K562 (cell line): ENCODE results near the gene ERMARD. TPM values are rescaled to one million over a fixed set of nuclear protein-coding genes. Genes with fewer than 3 reads are reported as not detected.

Experiments used
- CBX8 ChIP-seq: fragments of 200-600 bp; sonication (generic); IDR thresholded peaks from 2 replicates; pipeline ENCODE4 v1.6.1; 2012; ENCODE audit warnings: borderline replicate concordance, mixed run types, low read depth, mild to moderate bottlenecking, moderate library complexity, mixed read lengths, low read length, control low read depth, inconsistent platforms; ENCODE audit not compliant: poor library complexity, severe bottlenecking; ENCODE audit errors: extremely low read depth
- MXI1 ChIP-seq: IDR thresholded peaks from 2 replicates; pipeline ENCODE4 v1.6.1; 2011; ENCODE audit warnings: low read depth, mild to moderate bottlenecking, improper control_type of control experiment, low read length
- PRDM10 ChIP-seq: fragments of 450-650 bp; IDR thresholded peaks from 2 replicates; pipeline ENCODE4 v1.6.1; 2018; ENCODE audit not compliant: partially characterized antibody
- RB1 ChIP-seq: fragments of 450-650 bp; IDR thresholded peaks from 2 replicates; pipeline ENCODE4 v1.6.1; 2017; ENCODE audit warnings: low read depth, mild to moderate bottlenecking
- U2AF1 ChIP-seq: fragments of 200-400 bp; formaldehyde crosslinking; optimal IDR thresholded peaks from 2 replicates; pipeline ENCODE3; 2017; ENCODE audit warnings: mild to moderate bottlenecking, low read depth, low read length, moderate library complexity
- ZNF354B ChIP-seq: fragments of 250-450 bp; sonication (Bioruptor Pico); IDR thresholded peaks from 2 replicates; pipeline ENCODE4 v1.4.0; 2020
- polyA plus RNA-seq, 8 experiments: library from polyadenylated mRNA; depleted of rRNA in 4 of 8; stranded (reverse) in 5 of 8; unstranded in 3 of 8; fragments of >200 nt; fragmentation: Nextera tagmentation in 2 of 8; fragmentation: Illumina TruSeq in 1 of 8; extraction: Ambion mirVana in 2 of 8; extraction: Trizol in 1 of 8; gene quantifications; 2 replicates each; pipeline versions ENCODE4 v1.2.1 to v1.2.3, GENCODE V29; 2011 to 2014; ENCODE audit warnings: inconsistent platforms in 1 of 8, missing spikeins in 1 of 8
- total RNA-seq, 7 experiments: library from RNA; depleted of rRNA in 6 of 7; stranded (reverse); fragments of >200 nt in 6 of 7; fragmentation: Illumina TruSeq in 2 of 7; extraction: Trizol in 2 of 7; gene quantifications; 2 replicates each; pipeline versions ENCODE4 v1.2.1 to v1.2.3, GENCODE V29; 2011 to 2021; ENCODE audit warnings: low replicate concordance in 1 of 7
- TF ChIP-seq, protein P1 (sequence below): fragments of 250-450 bp; sonication (Bioruptor Pico); IDR thresholded peaks from 2 replicates; pipeline ENCODE4 v1.4.0; 2020
- TF ChIP-seq, protein P2 (sequence below): sonication (generic); formaldehyde crosslinking; IDR thresholded peaks from 2 replicates; pipeline ENCODE4 v1.8.0; 2023; ENCODE audit warnings: missing genetic modification reagents, mild to moderate bottlenecking, borderline replicate concordance

ERMARD gene
- total and polyA plus RNA-seq, 9 of the 15 experiments (the other 6 are each of a cell fraction or from before 2014, with no cell fraction given), result 14.5 to 68.6 (median 27.7) TPM

DNA sequence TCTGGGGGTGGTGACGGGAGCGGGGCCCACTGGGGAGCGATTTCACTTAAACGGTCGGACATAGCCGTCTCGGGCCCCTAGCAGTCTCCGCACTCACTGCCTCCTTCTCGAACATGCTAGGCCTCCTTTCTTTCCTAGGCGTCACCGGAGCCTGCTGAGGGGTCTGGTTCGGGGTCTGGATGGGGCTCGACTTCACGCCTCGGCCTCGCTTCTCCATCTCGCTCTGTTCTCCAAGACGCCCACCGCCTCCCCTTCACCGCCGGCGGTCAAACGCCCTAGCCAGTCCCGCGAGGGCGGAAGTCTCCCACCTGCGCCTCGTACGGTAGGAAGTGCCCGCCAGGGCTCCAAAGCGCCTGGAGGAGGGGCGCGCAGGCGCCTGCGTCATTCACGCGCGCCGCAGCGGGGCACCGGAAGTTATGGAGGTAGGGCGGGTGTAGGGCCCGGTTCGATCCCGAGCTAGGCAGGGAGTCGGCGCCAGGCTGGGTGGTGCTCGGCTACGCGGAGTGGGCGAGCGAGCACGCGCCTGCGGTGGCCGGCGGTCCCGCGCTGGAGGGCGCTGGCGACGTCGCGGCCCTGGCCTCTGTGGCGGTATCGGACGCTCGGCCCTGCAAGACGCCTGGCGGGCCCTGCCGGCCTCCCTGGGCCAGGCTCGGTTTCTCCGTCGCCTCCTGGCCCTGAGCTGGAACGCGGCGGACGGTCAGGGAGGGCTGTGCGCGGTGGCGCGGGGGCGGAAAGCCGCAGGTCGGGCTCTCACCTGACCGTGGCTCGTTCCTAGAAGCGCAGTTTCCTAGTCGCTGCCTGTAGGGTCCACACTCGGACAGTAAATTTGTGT, at the start of gene ERMARD, which contains the start of gene DYNLT2 (continued):
- TF ChIP-seq RB1 (peak; percentile 92), MXI1 (peak; percentile 57; the same call in 1 of the 2 replicates), PRDM10 (peak; percentile 39), ZNF354B (CRISPR knock-in tag) (no peak), U2AF1 (peak; percentile 93), CBX8 (no peak)
- TF ChIP-seq, protein P1, sequence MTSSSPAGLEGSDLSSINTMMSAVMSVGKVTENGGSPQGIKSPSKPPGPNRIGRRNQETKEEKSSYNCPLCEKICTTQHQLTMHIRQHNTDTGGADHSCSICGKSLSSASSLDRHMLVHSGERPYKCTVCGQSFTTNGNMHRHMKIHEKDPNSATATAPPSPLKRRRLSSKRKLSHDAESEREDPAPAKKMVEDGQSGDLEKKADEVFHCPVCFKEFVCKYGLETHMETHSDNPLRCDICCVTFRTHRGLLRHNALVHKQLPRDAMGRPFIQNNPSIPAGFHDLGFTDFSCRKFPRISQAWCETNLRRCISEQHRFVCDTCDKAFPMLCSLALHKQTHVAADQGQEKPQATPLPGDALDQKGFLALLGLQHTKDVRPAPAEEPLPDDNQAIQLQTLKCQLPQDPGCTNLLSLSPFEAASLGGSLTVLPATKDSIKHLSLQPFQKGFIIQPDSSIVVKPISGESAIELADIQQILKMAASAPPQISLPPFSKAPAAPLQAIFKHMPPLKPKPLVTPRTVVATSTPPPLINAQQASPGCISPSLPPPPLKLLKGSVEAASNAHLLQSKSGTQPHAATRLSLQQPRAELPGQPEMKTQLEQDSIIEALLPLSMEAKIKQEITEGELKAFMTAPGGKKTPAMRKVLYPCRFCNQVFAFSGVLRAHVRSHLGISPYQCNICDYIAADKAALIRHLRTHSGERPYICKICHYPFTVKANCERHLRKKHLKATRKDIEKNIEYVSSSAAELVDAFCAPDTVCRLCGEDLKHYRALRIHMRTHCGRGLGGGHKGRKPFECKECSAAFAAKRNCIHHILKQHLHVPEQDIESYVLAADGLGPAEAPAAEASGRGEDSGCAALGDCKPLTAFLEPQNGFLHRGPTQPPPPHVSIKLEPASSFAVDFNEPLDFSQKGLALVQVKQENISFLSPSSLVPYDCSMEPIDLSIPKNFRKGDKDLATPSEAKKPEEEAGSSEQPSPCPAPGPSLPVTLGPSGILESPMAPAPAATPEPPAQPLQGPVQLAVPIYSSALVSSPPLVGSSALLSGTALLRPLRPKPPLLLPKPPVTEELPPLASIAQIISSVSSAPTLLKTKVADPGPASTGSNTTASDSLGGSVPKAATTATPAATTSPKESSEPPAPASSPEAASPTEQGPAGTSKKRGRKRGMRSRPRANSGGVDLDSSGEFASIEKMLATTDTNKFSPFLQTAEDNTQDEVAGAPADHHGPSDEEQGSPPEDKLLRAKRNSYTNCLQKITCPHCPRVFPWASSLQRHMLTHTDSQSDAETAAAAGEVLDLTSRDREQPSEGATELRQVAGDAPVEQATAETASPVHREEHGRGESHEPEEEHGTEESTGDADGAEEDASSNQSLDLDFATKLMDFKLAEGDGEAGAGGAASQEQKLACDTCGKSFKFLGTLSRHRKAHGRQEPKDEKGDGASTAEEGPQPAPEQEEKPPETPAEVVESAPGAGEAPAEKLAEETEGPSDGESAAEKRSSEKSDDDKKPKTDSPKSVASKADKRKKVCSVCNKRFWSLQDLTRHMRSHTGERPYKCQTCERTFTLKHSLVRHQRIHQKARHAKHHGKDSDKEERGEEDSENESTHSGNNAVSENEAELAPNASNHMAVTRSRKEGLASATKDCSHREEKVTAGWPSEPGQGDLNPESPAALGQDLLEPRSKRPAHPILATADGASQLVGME, result 0 out of 2 replicates have a peak, but pooled peaks have one; percentile 33
- TF ChIP-seq, protein P2, sequence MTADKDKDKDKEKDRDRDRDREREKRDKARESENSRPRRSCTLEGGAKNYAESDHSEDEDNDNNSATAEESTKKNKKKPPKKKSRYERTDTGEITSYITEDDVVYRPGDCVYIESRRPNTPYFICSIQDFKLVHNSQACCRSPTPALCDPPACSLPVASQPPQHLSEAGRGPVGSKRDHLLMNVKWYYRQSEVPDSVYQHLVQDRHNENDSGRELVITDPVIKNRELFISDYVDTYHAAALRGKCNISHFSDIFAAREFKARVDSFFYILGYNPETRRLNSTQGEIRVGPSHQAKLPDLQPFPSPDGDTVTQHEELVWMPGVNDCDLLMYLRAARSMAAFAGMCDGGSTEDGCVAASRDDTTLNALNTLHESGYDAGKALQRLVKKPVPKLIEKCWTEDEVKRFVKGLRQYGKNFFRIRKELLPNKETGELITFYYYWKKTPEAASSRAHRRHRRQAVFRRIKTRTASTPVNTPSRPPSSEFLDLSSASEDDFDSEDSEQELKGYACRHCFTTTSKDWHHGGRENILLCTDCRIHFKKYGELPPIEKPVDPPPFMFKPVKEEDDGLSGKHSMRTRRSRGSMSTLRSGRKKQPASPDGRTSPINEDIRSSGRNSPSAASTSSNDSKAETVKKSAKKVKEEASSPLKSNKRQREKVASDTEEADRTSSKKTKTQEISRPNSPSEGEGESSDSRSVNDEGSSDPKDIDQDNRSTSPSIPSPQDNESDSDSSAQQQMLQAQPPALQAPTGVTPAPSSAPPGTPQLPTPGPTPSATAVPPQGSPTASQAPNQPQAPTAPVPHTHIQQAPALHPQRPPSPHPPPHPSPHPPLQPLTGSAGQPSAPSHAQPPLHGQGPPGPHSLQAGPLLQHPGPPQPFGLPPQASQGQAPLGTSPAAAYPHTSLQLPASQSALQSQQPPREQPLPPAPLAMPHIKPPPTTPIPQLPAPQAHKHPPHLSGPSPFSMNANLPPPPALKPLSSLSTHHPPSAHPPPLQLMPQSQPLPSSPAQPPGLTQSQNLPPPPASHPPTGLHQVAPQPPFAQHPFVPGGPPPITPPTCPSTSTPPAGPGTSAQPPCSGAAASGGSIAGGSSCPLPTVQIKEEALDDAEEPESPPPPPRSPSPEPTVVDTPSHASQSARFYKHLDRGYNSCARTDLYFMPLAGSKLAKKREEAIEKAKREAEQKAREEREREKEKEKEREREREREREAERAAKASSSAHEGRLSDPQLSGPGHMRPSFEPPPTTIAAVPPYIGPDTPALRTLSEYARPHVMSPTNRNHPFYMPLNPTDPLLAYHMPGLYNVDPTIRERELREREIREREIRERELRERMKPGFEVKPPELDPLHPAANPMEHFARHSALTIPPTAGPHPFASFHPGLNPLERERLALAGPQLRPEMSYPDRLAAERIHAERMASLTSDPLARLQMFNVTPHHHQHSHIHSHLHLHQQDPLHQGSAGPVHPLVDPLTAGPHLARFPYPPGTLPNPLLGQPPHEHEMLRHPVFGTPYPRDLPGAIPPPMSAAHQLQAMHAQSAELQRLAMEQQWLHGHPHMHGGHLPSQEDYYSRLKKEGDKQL (CRISPR knock-in tag), result peak; percentile 27; the same call in 1 of the 2 replicates
